ENCODE measurements around the gene SLC17A1.

DNA sequence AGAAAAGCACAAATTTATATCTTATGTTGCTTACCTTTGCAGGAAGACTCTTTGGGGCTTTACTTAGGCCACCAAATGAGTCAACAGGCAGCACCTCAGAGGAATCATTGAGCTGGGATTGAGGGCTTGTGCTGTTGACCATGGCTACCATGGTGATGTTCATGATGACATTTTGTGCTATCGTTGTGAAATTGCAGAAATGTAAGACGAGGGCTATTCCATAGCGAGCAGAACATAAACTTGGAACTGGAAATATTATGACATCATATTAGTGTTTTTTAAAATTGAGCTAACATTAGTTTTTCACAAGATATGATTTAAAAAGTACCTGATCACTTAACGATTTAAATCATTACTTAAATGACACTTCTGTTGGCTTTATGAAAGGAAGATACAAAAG, 30.3 kb upstream of the SLC17A1 start:
- TF ChIP-seq, protein P1, sequence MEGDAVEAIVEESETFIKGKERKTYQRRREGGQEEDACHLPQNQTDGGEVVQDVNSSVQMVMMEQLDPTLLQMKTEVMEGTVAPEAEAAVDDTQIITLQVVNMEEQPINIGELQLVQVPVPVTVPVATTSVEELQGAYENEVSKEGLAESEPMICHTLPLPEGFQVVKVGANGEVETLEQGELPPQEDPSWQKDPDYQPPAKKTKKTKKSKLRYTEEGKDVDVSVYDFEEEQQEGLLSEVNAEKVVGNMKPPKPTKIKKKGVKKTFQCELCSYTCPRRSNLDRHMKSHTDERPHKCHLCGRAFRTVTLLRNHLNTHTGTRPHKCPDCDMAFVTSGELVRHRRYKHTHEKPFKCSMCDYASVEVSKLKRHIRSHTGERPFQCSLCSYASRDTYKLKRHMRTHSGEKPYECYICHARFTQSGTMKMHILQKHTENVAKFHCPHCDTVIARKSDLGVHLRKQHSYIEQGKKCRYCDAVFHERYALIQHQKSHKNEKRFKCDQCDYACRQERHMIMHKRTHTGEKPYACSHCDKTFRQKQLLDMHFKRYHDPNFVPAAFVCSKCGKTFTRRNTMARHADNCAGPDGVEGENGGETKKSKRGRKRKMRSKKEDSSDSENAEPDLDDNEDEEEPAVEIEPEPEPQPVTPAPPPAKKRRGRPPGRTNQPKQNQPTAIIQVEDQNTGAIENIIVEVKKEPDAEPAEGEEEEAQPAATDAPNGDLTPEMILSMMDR (IDR thresholded peaks at IDR 0.05): no peak
- no peak for TF ChIP-seq POLR2A (IDR thresholded peaks at IDR 0.05)
